HG02623 (cell line): ENCODE results near the gene CHODL.

ENCODE experiments used
- ATAC-seq: cut with Tn5 transposase; IDR thresholded peaks from one replicate; pipeline ENCODE4 v1.9.1; 2021; ENCODE audit warnings: moderate library complexity; ENCODE audit not compliant: unreplicated experiment

CHODL gene

GRCh38 chr21:18244671-18245463 lies at the start of gene CHODL:
CHODL (plus strand) TSS chr21:18244833; CDS start chr21:18245224, 391 bp downstream.
- ATAC-seq = no peak

GRCh38 chr21:18204931-18205330 lies 39.7 kb upstream of the CHODL start:
- no peak for ATAC-seq

- no peak for ATAC-seq
These were observed 26.3 kb upstream of the CHODL start for GRCh38 chr21:18218331-18218730.

- no peak for ATAC-seq
These were observed 24.1 kb upstream of the CHODL start for GRCh38 chr21:18220498-18220897.

- no peak for ATAC-seq
These were observed 22.3 kb upstream of the CHODL start for GRCh38 chr21:18222346-18222745.

- ATAC-seq = no peak
These were observed 16.4 kb upstream of the CHODL start for GRCh38 chr21:18228060-18228739.

GRCh38 chr21:18235545-18235944 lies 9.1 kb upstream of the CHODL start:
- no peak for ATAC-seq

- no peak for ATAC-seq
These were observed 883 bp downstream of the CHODL start for GRCh38 chr21:18245464-18245967.

GRCh38 chr21:18248171-18248570 lies 3.5 kb downstream of the CHODL start:
- no peak for ATAC-seq

GRCh38 chr21:18249672-18250071 lies 5.0 kb downstream of the CHODL start:
- ATAC-seq = no peak

GRCh38 chr21:18251065-18251464 lies 6.4 kb downstream of the CHODL start:
- no peak for ATAC-seq

GRCh38 chr21:18252256-18252655 lies 7.6 kb downstream of the CHODL start:
- ATAC-seq = no peak

- ATAC-seq = no peak
These were observed 8.0 kb downstream of the CHODL start for GRCh38 chr21:18252680-18253079.

GRCh38 chr21:18253221-18253620 lies 8.6 kb downstream of the CHODL start:
- ATAC-seq = no peak

GRCh38 chr21:18253799-18254198 lies 9.2 kb downstream of the CHODL start:
- no peak for ATAC-seq

- no peak for ATAC-seq
These were observed 21.3 kb downstream of the CHODL start for GRCh38 chr21:18265944-18266343.

- no peak for ATAC-seq
These were observed 22.9 kb downstream of the CHODL start for GRCh38 chr21:18267496-18267895.

- ATAC-seq = no peak
These were observed 24.3 kb downstream of the CHODL start for GRCh38 chr21:18268906-18269305.

- ATAC-seq = no peak
These were observed 25.2 kb downstream of the CHODL start for GRCh38 chr21:18269856-18270255.

GRCh38 chr21:18273400-18273799 lies 28.8 kb downstream of the CHODL start:
- no peak for ATAC-seq

GRCh38 chr21:18274370-18274769 lies 29.7 kb downstream of the CHODL start:
- ATAC-seq = no peak

GRCh38 chr21:18275781-18276180 lies 31.1 kb downstream of the CHODL start:
- ATAC-seq = no peak
